ENCODE results near the gene AIFM1.
A peak's percentile ranks its signal among the peaks of the same experiment; 100 is the strongest.

AIFM1 gene

DNA sequence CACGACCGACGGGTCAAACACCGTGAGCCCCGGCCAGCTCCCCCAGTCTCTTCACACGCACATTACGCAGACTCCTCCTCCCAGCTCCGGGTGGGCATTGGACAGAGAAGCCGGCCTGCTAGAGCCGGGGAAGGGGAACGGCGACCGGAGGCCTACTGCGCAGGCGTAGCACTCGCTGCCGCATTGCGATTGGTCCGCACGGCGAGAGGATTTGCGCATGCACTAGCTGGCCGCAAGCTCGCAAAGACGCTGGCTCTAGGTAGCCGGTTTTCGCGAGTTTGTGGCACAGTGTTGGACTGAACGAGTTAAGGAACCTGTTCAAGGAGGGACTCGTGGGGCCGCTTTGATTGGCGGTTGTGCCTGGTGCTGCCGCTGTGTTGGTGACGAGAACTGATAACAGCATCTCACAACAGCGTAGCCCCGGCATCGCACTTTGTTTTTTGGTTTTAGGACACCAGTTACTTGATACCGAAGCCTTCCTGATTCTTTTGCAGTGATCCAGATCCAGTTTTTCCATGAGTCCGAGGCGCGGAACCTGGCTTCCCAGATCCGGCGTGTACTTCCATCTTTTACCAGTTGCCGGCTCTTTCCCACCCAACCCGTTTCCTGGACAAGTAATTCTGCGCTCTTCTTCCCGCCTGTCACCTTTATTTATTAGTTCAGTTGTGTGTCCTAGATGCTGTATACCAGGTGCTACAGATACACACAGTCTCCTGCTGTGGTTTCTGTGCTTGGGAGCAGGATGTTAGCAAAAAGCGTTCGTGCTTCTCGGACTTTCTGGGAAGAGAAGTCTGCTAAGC, at the start of gene AIFM1:
AIFM1 (minus strand) TSS at position 139 of the 800 bp plus-strand sequence. CDS start 185 bp downstream, outside the sequence.
- DNase-seq (ENCODE audit: low read depth) = peak; percentile 75

DNA sequence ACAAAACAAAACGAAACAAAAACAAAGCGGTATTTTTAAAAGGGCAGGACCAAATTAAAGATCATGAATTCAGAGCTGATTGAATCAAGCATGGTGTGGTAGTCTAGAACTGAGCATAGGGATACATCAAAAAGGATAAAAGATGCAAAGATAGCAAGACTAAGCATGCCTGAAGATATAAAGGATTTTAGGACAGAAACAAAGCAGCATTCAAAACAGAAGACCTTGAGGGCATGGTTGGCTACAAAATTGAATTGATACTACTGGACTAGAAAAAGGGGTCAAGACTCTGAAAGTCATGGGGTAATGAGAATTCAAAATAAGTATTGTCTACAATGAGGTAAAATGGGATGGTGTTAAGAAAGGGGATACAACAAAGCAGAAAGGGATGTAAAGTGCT, 47.7 kb upstream of the AIFM1 start:
- DNase-seq (ENCODE audit: low read depth) = no peak

DNA sequence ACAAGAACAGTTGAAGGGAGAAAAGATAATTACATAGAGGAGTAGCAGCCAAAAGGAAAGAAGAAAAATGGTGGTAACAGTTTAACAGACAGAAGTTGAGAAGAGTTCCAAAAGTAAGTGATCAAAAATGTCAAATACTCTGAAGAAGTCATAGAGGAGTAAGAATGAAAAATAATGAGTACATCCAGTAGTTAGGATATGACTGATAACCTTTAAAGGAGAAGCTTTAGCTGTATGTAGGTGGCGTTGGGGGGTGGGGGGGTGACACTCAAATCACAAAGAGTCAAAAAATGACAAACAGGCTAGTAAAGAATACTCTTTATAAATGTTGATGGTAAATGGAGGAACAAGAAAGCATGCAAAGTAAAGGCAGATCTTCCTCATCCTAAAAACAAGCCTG, 46.7 kb upstream of the AIFM1 start:
- DNase-seq (ENCODE audit: low read depth) = no peak

DNA sequence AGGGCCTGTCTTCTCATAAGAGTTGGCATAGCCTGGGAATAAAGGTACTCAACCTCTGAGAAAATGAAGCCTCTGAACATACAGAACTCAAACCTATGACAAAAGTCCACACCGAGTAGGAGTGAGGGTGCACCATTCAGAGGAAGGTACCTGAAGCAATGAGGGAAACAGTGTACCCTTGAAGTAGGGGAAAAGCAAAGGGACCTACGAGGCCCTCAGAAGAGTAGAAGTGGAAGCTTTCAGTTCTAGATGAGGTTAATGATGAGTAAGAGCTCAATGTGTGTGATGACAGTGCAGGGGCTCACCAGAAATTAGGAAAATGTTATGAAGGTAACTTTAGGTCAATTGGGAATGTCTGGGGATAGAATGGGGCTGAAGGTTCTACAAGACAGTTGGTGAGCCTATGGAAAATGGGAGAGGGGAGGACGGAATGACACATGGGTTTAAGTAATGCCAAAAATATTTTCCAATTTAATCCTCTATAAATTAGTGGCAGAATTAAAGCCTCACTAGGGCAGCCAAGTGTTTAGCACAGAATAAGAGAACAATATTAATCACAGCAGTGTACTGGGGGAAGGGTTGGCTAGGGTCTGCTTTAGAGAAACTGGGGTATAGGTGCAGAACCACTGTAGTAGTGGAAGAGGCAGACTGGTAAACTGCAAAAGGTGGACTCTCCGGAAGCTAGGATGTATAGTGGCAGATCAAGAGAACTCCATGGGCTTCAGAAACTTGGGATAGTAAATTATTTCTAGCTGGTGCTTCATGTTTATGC, 46.0 kb upstream of the AIFM1 start:
- DNase-seq (ENCODE audit: low read depth) = no peak

DNA sequence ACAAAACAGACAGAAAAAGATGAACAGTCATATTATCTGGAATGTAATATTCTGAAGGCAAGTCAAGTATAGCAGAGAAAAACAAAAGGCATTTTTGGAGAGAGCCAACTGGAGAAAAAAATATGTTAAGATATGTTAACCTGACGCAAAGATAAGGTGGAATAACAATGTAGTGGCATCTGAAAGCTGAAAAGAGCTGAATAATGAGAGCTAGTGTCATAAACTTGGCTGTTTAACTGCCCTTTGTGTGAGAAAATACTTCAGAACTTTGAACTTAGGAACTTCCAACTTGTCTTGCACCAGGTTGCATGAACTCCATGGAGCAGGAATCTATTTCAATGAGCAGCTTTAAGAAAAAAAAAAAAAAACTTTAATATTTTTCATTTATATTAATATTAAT, 39.0 kb upstream of the AIFM1 start:
- no peak for DNase-seq (ENCODE audit: low read depth)

DNA sequence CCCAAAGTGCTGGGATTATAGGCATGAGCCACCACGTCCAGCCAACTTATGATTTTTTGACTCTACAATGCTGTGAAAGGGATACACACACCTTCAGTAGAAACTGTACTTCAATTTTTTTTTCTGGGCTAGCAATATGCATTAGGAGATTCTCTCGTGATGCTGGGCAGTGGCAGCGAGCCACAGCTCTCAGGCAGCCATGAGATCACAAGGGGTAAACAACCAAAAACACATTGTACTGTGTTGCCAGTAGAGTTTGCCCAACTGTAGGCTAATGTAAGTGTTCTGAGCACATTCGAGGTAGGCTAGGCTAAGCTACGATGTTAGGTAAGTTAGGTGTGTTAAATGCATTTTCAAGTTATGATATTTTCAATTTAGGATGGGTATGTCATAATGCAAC, 31.8 kb upstream of the AIFM1 start:
- DNase-seq (ENCODE audit: low read depth) = no peak

DNA sequence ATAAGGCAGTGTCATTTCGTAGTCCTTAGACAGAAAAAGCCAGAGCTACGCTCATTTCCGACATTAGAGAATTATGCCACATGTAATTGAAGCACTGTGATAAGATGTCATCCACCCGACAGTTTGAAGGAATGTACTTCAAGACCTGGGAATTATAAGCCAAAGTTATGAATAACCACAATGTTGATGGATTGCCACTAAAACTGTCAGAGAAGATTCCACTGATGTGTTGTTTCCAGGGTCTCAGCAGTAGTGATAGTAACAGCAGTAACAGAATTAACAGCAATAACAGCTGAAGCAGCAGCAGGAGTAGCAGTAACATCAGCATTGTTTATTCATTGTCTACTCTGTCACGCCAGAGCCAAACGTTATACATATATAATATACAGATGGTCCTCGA, 30.8 kb upstream of the AIFM1 start:
- peak; percentile 60 for DNase-seq (ENCODE audit: low read depth)

DNA sequence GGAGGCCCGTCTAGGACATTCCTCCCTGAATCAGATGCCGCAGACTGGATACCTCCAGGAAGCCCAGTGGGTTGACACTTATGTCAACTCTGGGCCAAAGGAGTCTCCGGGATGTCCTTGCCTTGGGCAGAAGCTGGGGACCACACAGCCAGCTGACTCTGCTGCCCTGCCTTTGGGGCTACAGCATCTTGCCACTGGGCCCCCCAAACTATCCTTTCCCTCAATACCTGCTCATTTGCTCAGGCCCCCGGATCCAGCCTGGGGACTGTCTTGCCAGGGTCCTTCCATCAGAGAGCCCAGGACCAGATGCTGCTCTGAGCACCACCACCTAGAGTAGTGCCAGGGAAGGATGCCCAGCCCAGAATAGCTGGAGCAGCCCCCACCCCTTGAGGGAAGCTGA, 25.2 kb upstream of the AIFM1 start:
- no peak for DNase-seq (ENCODE audit: low read depth)

DNA sequence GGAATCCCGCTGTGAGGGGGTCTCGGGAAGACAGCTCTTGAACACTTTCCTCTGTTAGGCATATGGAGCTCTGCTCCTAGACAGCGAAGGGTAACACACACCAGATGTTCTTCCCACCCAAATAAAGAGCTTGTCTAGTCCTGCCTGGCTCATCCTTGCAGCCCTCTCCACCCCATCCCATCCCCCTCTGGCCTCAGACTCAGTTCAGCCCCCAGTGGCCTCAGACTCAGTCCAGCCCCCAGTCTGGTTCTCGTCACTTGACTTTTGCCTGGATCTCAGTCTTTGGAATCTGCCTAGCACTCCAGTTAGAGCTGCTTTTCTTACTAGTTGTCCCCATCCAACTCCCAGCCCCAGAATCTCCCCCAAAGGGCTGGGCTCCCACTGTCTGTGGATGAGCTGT, 21.0 kb upstream of the AIFM1 start:
- DNase-seq (ENCODE audit: low read depth) = no peak

DNA sequence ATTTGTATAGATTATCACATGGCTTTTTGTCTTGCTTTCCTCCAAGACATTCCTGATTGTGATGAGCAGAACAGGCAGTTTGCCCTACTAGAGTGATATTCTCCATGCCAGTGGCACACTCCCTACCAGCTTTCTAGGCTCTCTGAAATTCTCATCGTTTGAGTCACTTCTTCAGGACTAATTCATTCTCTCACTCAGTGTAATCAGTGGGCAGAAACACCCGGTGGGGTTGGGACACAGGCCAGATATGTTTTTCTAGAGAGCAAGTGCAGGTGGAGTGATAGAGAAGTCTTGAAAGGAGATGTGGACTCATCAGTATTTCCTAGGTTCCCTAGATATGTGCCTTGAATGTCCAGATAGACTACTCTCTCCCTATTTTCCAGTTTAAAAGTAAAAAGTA, 19.2 kb upstream of the AIFM1 start:
- no peak for DNase-seq (ENCODE audit: low read depth)

DNA sequence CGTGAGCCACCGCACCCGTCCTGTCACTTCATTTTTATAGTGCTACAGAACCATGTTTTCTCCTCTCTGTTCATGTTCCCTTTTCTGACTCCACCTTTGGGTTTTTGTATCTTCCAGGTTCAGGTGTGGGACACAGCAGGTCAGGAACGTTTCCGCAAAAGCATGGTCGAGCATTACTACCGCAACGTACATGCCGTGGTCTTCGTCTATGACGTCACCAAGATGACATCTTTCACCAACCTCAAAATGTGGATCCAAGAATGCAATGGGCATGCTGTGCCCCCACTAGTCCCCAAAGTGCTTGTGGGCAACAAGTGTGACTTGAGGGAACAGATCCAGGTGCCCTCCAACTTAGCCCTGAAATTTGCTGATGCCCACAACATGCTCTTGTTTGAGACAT, 18.5 kb upstream of the AIFM1 start:
- no peak for DNase-seq (ENCODE audit: low read depth)

DNA sequence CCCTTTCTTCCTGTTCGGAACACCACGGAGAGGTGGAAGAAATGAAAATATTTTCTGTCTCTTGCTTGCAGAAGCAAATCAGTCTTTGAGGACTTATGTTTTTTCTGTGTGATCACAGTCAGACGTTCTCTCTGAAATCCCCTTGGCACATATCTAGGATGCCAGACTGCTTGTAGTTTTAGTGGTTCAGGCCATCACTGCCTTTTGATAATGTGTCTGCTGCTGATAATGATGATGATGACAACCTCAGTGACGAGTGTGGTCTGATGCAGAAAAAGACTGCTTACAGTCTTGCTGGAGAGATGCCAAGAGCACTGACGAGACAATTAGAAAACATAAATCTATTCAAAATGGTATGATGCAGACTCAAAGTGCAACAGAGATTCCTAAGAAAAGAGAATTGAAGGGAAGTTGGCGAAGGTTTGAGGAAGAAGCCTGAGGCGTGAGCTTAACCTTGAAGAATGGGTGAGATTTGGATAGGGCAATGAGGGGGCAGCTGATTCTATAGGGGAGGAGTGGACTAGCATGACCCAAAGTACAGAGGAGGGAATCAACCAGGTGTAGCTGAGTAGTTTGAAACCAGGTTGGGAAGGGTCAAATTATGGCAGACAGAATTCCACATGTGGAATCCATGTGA, 14.1 kb upstream of the AIFM1 start:
- DNase-seq (ENCODE audit: low read depth) = no peak

DNA sequence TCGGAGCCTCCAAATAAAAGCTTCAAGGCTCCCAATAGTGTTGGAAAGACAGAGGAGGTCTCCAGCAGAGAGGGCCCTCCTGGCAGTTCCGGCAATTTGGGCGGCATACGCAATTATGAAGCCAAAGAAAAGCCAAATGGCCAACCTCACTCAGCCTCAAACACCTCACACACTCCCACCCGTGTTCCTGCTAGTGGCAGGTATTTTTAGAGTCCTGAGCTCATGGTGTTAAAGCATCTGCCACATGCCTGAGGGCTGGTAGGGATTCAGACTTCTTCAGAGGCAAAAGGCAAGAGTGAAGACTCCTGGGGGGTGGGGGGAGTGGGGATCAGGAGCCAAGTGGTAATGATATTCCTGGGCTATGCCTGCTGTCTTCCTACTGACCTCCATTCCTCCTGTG, 13.5 kb upstream of the AIFM1 start:
- no peak for DNase-seq (ENCODE audit: low read depth)

DNA sequence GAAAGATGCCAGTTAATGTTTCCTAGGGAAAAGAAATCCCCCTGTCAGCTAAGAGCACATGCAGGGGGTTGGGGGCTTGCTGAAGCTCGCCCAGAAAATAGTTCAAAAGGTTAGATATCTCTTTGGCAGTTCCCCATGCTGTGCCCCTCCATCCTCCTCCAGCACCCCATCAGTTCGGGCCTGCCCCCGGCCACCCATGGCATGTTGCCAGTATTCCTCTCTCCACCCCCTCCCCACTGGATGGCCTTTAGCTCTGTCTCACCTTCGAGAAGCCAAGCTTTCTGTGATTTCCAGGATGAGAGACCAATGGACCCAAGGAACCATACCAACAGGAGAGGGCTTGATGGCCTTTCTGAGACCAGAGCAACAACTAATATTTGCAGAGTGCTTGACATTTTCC, 11.3 kb upstream of the AIFM1 start:
- no peak for DNase-seq (ENCODE audit: low read depth)

DNA sequence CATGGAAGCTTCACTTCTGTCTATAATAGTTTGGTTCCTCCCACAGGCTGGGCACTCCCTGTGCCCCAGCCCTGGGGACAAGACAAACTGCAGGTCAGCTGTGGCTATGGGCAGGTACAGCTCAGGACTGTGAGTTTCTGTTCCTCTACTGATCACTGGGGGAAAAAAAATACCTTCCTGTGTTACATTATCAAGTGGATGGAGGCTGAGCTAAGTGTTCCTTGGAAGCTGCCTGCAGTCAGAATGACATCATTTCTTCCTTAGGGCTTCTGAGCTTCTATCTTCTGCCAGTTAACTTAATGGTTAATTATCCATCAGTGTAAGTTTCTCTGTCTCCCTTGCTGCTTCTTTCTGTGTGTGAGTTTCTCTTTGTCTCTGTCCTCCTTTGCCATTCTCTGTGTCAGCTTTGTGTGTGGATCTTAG, 10.7 kb upstream of the AIFM1 start:
- no peak for DNase-seq (ENCODE audit: low read depth)

DNA sequence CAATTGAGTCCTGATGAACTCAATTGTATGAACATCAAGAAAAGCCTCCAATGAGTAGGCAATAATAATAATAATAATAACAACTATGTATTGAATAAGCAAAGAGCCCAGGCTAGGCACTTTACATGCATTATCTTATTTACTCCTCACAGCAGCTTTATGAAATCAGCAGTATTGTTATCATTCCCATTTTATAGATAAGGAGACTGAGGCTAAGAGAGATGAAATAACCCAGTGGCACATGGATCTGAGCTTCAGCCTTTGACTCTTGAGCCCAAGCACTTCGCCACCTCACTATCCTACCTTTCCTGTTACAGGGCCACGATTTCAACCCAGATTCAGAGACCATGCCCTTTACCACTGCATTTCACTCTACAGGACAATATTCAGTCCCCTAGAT, 9.3 kb upstream of the AIFM1 start:
- DNase-seq (ENCODE audit: low read depth) = no peak

DNA sequence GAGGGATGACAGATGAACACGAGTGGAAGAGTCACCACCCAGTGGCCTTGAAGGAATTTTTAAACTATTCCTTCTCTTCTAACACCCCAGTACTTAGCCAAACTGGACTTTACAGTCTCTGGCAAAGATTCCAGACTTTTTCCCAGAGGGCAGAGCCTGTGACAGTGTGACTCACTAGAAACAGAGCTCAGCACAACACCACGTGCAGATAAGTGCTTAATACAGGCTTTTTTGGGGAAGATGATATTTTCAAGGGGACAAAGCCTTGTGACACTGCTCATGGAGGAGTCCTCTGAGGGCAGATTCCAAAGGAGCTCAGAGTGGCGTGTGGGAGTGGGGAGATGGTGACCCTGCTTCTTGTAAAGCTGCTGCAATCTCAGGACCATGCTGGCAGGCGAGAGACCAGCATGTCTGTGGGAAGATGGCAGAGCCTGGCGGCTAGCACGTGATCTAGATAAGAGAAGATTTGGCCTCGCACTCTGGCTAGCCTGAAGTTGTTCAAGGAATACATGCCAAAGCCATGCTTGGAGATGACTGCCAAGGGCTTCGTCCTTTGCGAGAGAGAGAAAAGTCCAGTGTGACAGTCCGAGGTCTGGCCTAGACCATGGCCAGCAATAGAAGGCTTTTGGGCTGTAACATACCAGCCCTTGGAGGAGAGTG, 8.5 kb upstream of the AIFM1 start:
- peak; percentile 70 for DNase-seq (ENCODE audit: low read depth)

DNA sequence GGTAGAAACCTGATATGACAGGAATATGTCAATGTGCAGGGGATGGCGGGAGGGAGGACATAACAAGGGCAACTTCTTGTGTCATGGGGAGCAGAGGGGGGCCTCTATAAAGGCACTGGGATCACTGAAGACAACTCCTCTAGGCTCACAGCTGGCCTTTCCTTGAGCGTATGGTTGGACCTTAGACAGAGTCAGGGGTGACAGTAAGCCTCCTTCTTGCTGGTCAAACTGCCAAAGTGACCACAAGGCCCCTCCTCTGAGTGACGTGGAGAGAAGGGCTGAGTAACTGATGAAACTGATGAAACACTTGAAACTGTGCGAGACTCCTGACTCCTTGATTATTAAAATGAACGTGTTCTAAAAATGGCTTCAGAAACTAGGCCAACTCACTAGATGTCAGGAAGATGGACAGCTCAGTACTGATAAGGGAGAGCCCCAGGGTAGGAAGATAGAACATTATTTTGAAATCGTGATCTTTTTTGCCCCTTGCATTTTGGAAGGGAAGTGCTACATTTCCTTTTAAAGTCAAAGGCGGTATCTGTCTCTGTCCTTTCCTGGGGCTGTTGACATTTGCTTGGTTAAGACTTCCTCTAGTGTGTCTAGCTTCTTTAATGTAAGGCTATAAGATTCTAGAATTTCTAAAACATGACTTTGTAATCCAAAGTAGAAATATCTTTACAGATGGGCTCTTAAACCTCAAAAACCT, 7.7 kb upstream of the AIFM1 start:
- DNase-seq (ENCODE audit: low read depth) = no peak

DNA sequence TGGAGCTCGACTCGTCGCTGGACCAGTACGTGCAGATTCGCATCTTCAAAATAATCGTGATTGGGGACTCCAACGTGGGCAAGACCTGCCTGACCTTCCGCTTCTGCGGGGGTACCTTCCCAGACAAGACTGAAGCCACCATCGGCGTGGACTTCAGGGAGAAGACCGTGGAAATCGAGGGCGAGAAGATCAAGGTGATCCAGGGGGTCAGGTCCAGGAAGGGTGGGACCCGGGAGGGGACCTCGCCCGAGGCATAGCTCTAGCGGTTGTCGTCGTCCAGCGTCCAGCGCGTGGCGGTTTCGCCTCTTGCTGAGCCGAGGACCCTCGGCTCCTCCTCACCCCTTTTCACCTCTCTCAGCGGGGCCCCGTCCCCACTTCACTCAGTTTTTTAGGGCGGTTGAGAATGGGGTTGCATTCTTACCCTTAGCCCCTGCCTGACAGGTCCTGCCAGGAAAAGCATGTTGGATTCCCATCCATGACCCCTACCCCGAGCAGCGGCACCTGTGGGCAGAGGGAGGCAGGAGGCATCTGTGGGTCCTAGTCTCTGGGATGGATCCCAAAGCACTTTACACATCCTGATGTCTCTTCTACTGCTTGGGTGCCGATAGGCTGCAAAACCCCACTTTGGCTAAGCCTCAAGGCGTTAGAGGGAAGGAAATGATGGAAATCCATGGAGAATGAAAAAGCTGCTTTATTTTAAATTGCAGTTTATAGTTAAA, 6.6 kb upstream of the AIFM1 start:
- DNase-seq (ENCODE audit: low read depth) = no peak

DNA sequence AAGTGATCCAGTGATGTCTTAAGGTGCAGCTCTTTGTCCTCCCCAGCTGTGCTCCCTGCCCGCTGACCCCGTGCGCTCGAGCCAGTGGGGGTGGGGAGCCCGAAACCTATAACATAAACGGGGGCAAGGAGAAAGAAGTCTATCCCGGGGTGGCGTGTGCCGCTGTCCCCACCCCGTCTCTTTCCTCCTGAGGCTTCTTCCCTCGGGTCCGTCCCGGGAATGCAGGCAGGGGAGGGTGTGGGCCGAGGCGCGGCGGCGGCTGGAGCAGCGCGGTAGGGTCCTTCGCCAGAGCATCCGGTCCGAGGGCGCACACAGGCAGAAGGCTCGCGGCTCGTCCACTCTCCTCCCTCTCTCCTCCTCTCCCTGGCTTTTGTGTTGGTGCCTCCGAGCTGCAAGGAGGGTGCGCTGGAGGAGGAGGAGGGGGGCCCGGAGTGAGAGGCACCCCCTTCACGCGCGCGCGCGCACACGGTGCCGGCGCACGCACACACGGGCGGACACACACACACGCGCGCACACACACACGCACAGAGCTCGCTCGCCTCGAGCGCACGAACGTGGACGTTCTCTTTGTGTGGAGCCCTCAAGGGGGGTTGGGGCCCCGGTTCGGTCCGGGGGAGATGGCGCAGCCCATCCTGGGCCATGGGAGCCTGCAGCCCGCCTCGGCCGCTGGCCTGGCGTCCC, 5.9 kb upstream of the AIFM1 start, which contains the start of gene RAB33A:
RAB33A (plus strand) TSS at position 517 of the 681 bp plus-strand sequence; CDS start at position 618, 101 bp downstream.
- DNase-seq (ENCODE audit: low read depth) = no peak
